ENCODE measurements around the gene LY6G6C.

LY6G6C gene

GRCh38 chr6:31727717-31728671 is 6.4 kb upstream of the LY6G6C start:
- DNase-seq: no peak

GRCh38 chr6:31727034-31727716 is 5.6 kb upstream of the LY6G6C start:
- peak in 2 of 58 donors; percentile 23 to 29 for DNase-seq

GRCh38 chr6:31725502-31726350 is 4.2 kb upstream of the LY6G6C start:
- DNase-seq: no peak

- no peak for DNase-seq
Observed at GRCh38 chr6:31723980-31724691, 2.6 kb upstream of the LY6G6C start.

GRCh38 chr6:31723245-31723979 is 1.9 kb upstream of the LY6G6C start, which contains the start of gene MPIG6B:
TSS of gene MPIG6B (plus strand) at chr6:31723373. CDS start at chr6:31723384, 11 bp downstream.
- DNase-seq: no peak

GRCh38 chr6:31722173-31722572 is 627 bp upstream of the LY6G6C start:
- no peak for DNase-seq

- DNase-seq: no peak
Observed at GRCh38 chr6:31720196-31720770, 1.3 kb downstream of the LY6G6C start.

GRCh38 chr6:31719001-31719400 is 2.5 kb downstream of the LY6G6C start:
- no peak for DNase-seq

- DNase-seq: no peak
Observed at GRCh38 chr6:31718265-31718664, 3.3 kb downstream of the LY6G6C start.

GRCh38 chr6:31717499-31718222 is 3.9 kb downstream of the LY6G6C start:
- DNase-seq: no peak

- DNase-seq: no peak
Observed at GRCh38 chr6:31715022-31715958, 6.3 kb downstream of the LY6G6C start, which contains the start of gene LY6G6D. TSS of gene LY6G6D (plus strand) at chr6:31715348. CDS start at chr6:31715356, 8 bp downstream.

- no peak for DNase-seq
Observed at GRCh38 chr6:31713991-31714684, 7.4 kb downstream of the LY6G6C start.

- DNase-seq: no peak
Observed at GRCh38 chr6:31713465-31713864, 8.1 kb downstream of the LY6G6C start.

GRCh38 chr6:31712296-31712695 is 9.2 kb downstream of the LY6G6C start:
- DNase-seq: no peak

- DNase-seq: no peak
Observed at GRCh38 chr6:31711233-31711632, 10.3 kb downstream of the LY6G6C start.

GRCh38 chr6:31710523-31711219 is 10.9 kb downstream of the LY6G6C start:
- DNase-seq: no peak
